Measurements from ENCODE around the gene ST13.

- TF ChIP-seq CTCF (IDR thresholded peaks at IDR 0.05) (no peak), POLR2A (IDR thresholded peaks at IDR 0.05) (no peak)
Observed at GRCh38 chr22:40806711-40807110, 49.7 kb downstream of the ST13 start.

Data from Peyer's patch (tissue), 4 donors.